Ectodermal cell (in vitro differentiated cells): Measurements from ENCODE around the gene TRIM13.
"Not testable (repeated sequence)": the region's sequence is repeated elsewhere in the genome, so short reads cannot be mapped to it uniquely, and the experiment has no call there.

Experiments
- H3K27ac ChIP-seq: 2 replicates; pipeline ENCODE4 v1.7.0; 2013; ENCODE audit warnings: mild to moderate bottlenecking, low read depth, low read length; ENCODE audit not compliant: insufficient read depth, poor library complexity, severe bottlenecking
- H3K27me3 ChIP-seq: 2 replicates; pipeline ENCODE4 v1.7.0; 2013; ENCODE audit warnings: mild to moderate bottlenecking, low read length; ENCODE audit not compliant: insufficient read depth, control insufficient read depth, poor library complexity, severe bottlenecking
- H3K36me3 ChIP-seq: one replicate; pipeline ENCODE4 v1.7.0; 2013; ENCODE audit warnings: low read length; ENCODE audit not compliant: control insufficient read depth, insufficient read depth
- H3K4me1 ChIP-seq: one replicate; pipeline ENCODE4 v1.7.0; 2013; ENCODE audit warnings: low read length; ENCODE audit not compliant: control insufficient read depth, insufficient read depth
- H3K4me3 ChIP-seq: 2 replicates; pipeline ENCODE4 v1.7.0; 2013; ENCODE audit warnings: low read depth, low read length, control low read depth; ENCODE audit not compliant: insufficient read depth
- H3K9me3 ChIP-seq: 2 replicates; pipeline ENCODE4 v1.7.0; 2013; ENCODE audit warnings: mild to moderate bottlenecking, low read length, moderate library complexity; ENCODE audit not compliant: control insufficient read depth
- WGBS, 2 experiments: methylation state at CpG; one replicate each; pipeline ENCODE4 v1.1.7; 2013; ENCODE audit warnings: missing lambda C conversion rate in 2 of 2; 5-methylcytosine and 5-hydroxymethylcytosine counted together

The TRIM13 gene

GRCh38 chr13:49975826-49976225 lies 21.0 kb upstream of the TRIM13 start:
- no peaks in the 10 kb centered on the region for H3K4me1 ChIP-seq
- H3K4me3 ChIP-seq: no peak overlapping the region
- H3K9me3 ChIP-seq: no peaks in the 10 kb centered on the region
- H3K36me3 ChIP-seq: no peaks in the 10 kb centered on the region
- H3K27me3 ChIP-seq: no peaks in the 10 kb centered on the region
- no peak overlapping the region for H3K27ac ChIP-seq
- 100% methylated on average over 1 of the region's 1 CpG; no CpG with 5 or more reads in 1 of the 2 experiments for WGBS, 2 experiments

DNA sequence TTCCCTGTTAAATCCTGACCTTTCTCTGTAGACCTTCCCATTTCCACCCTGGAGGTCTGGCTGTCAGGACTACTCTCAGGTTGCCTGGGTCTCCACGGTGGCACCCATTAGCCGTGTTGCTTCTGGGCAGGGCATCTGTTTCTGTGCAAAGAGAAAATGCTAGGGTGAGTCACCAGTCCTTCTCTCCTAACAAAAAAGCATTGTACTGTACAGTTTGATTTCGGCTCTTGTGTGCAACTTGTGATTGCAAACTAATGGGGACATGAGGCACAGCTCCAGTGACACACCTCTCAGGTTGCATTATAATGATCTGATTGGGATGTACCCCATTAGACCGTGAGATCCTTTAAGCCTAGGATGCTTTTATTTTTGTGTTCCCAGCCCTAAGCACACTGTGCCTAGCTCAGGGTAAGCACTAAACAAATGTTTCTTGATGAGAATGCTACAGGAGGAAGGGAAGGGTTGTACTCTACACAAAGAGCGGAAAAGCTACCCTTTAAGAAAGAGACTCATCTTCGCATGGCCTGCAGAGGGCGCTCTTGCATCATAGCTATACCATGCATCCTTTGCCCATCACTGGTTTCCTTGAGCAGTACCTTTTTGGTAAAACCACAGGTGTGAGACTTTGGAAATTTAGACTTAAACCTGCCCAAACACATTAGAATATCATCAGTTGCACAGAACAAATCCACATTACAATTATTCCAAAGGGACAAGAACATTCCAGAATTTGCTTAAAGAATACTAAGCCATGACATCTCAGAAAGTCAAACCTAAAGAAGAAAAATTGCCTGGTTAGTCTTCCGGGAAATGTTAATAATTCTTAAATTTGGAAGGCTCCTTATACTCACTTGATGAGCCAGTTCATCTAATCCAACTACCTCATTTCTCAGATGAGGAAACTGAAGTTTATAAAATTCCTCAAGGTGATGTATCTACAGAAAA lies 20.3 kb upstream of the TRIM13 start:
- Histone ChIP-seq H3K4me1 (no peaks in the 10 kb centered on the region), H3K27ac (no peak overlapping the region), H3K4me3 (no peak overlapping the region), H3K27me3 (no peaks in the 10 kb centered on the region), H3K36me3 (no peaks in the 10 kb centered on the region), H3K9me3 (no peaks in the 10 kb centered on the region)
- 55 to 59% methylated on average over 7 to 8 of the region's 8 CpGs for WGBS, 2 experiments

- H3K27ac ChIP-seq: no peak overlapping the region
- H3K27me3 ChIP-seq: no peaks in the 10 kb centered on the region
- no peaks in the 10 kb centered on the region for H3K9me3 ChIP-seq
- WGBS, 2 experiments: 92 to 94% methylated on average over 3 of the region's 3 CpGs
- H3K36me3 ChIP-seq: no peaks in the 10 kb centered on the region
- no peak overlapping the region for H3K4me3 ChIP-seq
- H3K4me1 ChIP-seq: no peaks in the 10 kb centered on the region
Measured at GRCh38 chr13:49977992-49978391, 18.9 kb upstream of the TRIM13 start.

GRCh38 chr13:49980266-49980665 lies 16.6 kb upstream of the TRIM13 start:
- H3K27ac ChIP-seq: no peak overlapping the region
- H3K4me3 ChIP-seq: no peak overlapping the region
- no peaks in the 10 kb centered on the region for H3K36me3 ChIP-seq
- no peaks in the 10 kb centered on the region for H3K4me1 ChIP-seq
- H3K9me3 ChIP-seq: no peaks in the 10 kb centered on the region
- H3K27me3 ChIP-seq: no peaks in the 10 kb centered on the region

- Histone ChIP-seq H3K4me1 (no peaks in the 10 kb centered on the region), H3K36me3 (no peaks in the 10 kb centered on the region), H3K27ac (no peak overlapping the region), H3K9me3 (no peaks in the 10 kb centered on the region), H3K27me3 (no peaks in the 10 kb centered on the region), H3K4me3 (no peak overlapping the region)
- WGBS, 2 experiments: 96 to 97% methylated on average over 1 to 2 of the region's 2 CpGs
Measured at GRCh38 chr13:49985129-49985528, 11.7 kb upstream of the TRIM13 start.

- H3K27ac ChIP-seq: no peak overlapping the region
- no peaks in the 10 kb centered on the region for H3K4me1 ChIP-seq
- no peaks in the 10 kb centered on the region for H3K27me3 ChIP-seq
- H3K9me3 ChIP-seq: no peaks in the 10 kb centered on the region
- WGBS, 2 experiments: 83 to 90% methylated on average over 7 of the region's 7 CpGs
- H3K4me3 ChIP-seq: no peak overlapping the region
- H3K36me3 ChIP-seq: no peaks in the 10 kb centered on the region
Measured at GRCh38 chr13:49986471-49986870, 10.4 kb upstream of the TRIM13 start.

DNA sequence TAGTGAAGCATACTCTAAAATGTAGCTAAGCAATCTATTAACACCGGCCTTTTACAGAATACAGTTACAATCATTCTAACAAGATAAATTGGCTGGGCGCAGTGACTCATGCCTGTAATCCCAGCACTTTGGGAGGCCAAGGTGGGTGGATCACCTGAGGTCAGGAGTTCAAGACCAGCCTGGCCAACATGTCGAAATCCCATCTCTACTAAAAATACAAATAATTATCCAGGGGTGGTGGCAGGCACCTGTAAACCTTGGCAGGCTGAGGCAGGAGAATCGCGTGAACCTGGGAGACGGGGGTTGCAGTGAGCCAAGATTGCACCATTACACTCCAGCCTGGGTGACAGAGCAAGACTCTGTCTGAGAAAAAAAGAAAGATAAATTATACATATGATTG lies 6.2 kb upstream of the TRIM13 start:
- WGBS, 2 experiments: 85 to 94% methylated on average over 6 of the region's 6 CpGs
- H3K27me3 ChIP-seq, H3K4me3 ChIP-seq, H3K27ac ChIP-seq, H3K36me3 ChIP-seq, H3K4me1 ChIP-seq, H3K9me3 ChIP-seq: not testable (repeated sequence)

DNA sequence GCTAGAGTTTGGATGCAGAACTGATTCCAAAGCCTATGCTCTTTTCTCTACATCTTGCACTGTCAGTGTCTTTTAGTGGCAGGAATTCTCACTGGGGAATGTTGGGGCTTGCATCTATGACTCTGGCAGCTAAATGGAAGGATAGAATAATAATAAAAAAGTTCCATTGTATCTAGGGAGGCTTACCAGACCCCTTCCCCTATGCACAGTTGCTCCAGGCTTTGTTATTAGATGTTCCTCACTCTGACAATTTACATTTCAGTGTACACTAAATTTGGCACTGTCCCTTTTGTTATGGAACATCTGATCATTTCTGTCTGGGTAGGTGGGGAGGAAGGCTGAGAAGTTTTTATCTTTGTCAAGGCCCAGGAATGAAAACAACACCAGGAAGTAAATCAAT lies 3.7 kb upstream of the TRIM13 start:
- Histone ChIP-seq H3K36me3 (no peaks in the 10 kb centered on the region), H3K27me3 (peaks cover 9% of the 10 kb centered on the region), H3K4me1 (peaks cover 4% of the 10 kb centered on the region), H3K27ac (no peak overlapping the region), H3K4me3 (no peak overlapping the region), H3K9me3 (no peaks in the 10 kb centered on the region)

- Histone ChIP-seq H3K9me3 (no peaks in the 10 kb centered on the region), H3K4me3 (no peak overlapping the region), H3K27ac (no peak overlapping the region), H3K36me3 (peaks cover 4% of the 10 kb centered on the region), H3K4me1 (peaks cover 5% of the 10 kb centered on the region), H3K27me3 (peaks cover 9% of the 10 kb centered on the region)
- 56 to 100% methylated on average over 1 to 5 of the region's 5 CpGs for WGBS, 2 experiments
Measured at GRCh38 chr13:49993666-49994065, 3.2 kb upstream of the TRIM13 start.

DNA sequence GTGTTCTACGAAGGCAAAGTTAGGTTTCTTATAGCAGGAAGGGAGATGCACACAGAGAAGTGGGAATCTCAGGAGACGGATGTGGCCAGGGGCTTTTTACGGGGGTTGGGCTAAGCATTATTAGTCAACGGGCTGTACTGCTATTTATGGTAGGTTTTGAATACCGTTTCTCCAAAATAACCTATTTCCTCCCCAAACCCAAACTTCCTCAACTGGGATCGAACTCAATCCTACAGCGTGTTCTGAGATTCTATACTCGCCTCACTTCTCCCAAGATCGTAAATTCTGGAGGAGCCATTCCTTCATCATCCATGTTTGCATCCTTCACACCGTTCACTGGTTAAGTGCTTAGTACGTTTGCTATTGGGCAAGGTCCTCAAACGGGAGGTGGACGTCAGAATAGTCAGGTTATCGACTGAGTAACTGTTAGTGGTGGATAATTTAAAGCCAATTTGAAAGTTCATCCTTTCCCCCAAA lies 1.2 kb upstream of the TRIM13 start:
- peaks cover 14% of the 10 kb centered on the region for H3K4me1 ChIP-seq
- H3K27me3 ChIP-seq: peaks cover 9% of the 10 kb centered on the region
- H3K36me3 ChIP-seq: peaks cover 15% of the 10 kb centered on the region
- WGBS, 2 experiments: 49 to 52% methylated on average over 13 to 14 of the region's 14 CpGs
- no peak overlapping the region for H3K27ac ChIP-seq
- H3K4me3 ChIP-seq: peak overlapping the region; percentile 71
- no peaks in the 10 kb centered on the region for H3K9me3 ChIP-seq
